Endothelial cell of umbilical vein (primary cell): ENCODE measurements around the gene TYW5. TPM values are rescaled to one million over a fixed set of nuclear protein-coding genes. Genes with fewer than 3 reads are reported as not detected.

Experiments used
- BruUV-seq: library from RNA; stranded (reverse); fragments of 400-500 nt; replicated peaks from 2 replicates; lab custom pipeline; 2021; lab: Mats Ljungman, UMichigan
- CTCF ChIA-PET: fragments of 300-600, 350-600 bp; sonication (Branson Sonifier 250); formaldehyde crosslinking; loops from one replicate; lab custom pipeline; 2021; ENCODE audit warnings: antibody characterized with exemption, inconsistent platforms; lab: Charles Lee
- POLR2A ChIA-PET: fragments of 300-600, 350-600 bp; sonication (Branson Sonifier 250); formaldehyde crosslinking; loops from one replicate; lab custom pipeline; 2021; ENCODE audit warnings: antibody characterized with exemption, inconsistent platforms; lab: Charles Lee
- DNase-seq: peaks from one replicate; pipeline ENCODE4 v3.0.0-alpha.2; 2011; ENCODE audit warnings: low read depth, low spot score
- FAIRE-seq: peaks from 2 replicates; lab custom pipeline; 2011; peaks lifted over from hg19 to GRCh38; lab: Jason Lieb, UNC
- H2AFZ ChIP-seq: 2 replicates; pipeline ENCODE4 v1.6.0; 2012; ENCODE audit warnings: low read depth, low read length, control low read depth, inconsistent platforms
- H3K27ac ChIP-seq: 2 replicates; pipeline ENCODE4 v1.5.1; 2011; ENCODE audit warnings: low read depth, mild to moderate bottlenecking, control low read depth, low read length, moderate library complexity; ENCODE audit not compliant: insufficient read depth
- H3K27me3 ChIP-seq, 2 experiments: 2 replicates each; pipeline versions ENCODE4 v1.6.0 to v1.6.1; 2011; ENCODE audit warnings: low read length in 2 of 2, mixed read lengths in 1 of 2; ENCODE audit not compliant: control insufficient read depth in 2 of 2, insufficient read depth in 2 of 2
- H3K36me3 ChIP-seq, 2 experiments: 2 replicates in 1 of 2; 3 replicates in 1 of 2; pipeline ENCODE4 v1.5.1; 2011; ENCODE audit warnings: low read length in 2 of 2, mild to moderate bottlenecking in 1 of 2, moderate library complexity in 1 of 2; ENCODE audit not compliant: control insufficient read depth in 2 of 2, insufficient read depth in 2 of 2; ENCODE audit errors: extremely low read depth in 1 of 2
- H3K4me1 ChIP-seq: 3 replicates; pipeline ENCODE4 v1.5.1; 2011; ENCODE audit warnings: mild to moderate bottlenecking, low read length; ENCODE audit not compliant: control insufficient read depth, insufficient read depth; ENCODE audit errors: extremely low read depth
- H3K4me2 ChIP-seq: 2 replicates; pipeline ENCODE4 v1.6.1; 2011; ENCODE audit warnings: low read length, control low read depth, mixed read lengths; ENCODE audit not compliant: insufficient read depth
- H3K4me3 ChIP-seq, 3 experiments: fragments of 200-600 bp in 1 of 3; sonication (generic), shearing (Covaris generic) in 1 of 3; replicated peaks in 1 of 3; 2 replicates each; pipeline ENCODE4 v1.5.1; 2011 to 2016; ENCODE audit warnings: control low read depth in 3 of 3, low read length in 3 of 3, mild to moderate bottlenecking in 2 of 3, inconsistent platforms in 1 of 3, low read depth in 1 of 3, moderate library complexity in 1 of 3; ENCODE audit not compliant: insufficient read depth in 1 of 3
- H3K79me2 ChIP-seq: 2 replicates; pipeline ENCODE4 v1.6.0; 2012; ENCODE audit warnings: low read length, inconsistent platforms; ENCODE audit not compliant: control insufficient read depth, insufficient read depth
- H3K9ac ChIP-seq: replicated peaks from 2 replicates; pipeline ENCODE3; 2011; ENCODE audit warnings: low read length, control low read depth; ENCODE audit not compliant: insufficient read depth; ENCODE audit errors: extremely low read depth
- H3K9me1 ChIP-seq: replicated peaks from 3 replicates; pipeline ENCODE4 v1.6.0; 2011; ENCODE audit warnings: mild to moderate bottlenecking, low read length; ENCODE audit not compliant: control insufficient read depth, insufficient read depth; ENCODE audit errors: extremely low read depth
- H3K9me3 ChIP-seq: replicated peaks from 2 replicates; pipeline ENCODE4 v1.5.1; 2012; ENCODE audit warnings: low read length, inconsistent platforms; ENCODE audit not compliant: control insufficient read depth, insufficient read depth
- H4K20me1 ChIP-seq: replicated peaks from 2 replicates; pipeline ENCODE3; 2011; ENCODE audit warnings: mild to moderate bottlenecking, low read length; ENCODE audit not compliant: control insufficient read depth, insufficient read depth; ENCODE audit errors: extremely low read depth
- EZH2 ChIP-seq: IDR thresholded peaks from 2 replicates; pipeline ENCODE4 v1.6.1; 2012; ENCODE audit warnings: borderline replicate concordance, low read depth, mild to moderate bottlenecking, moderate library complexity, low read length, inconsistent platforms; ENCODE audit not compliant: severe bottlenecking
- FOS ChIP-seq: IDR thresholded peaks from 2 replicates; pipeline ENCODE4 v1.6.1; 2011; ENCODE audit warnings: mild to moderate bottlenecking, low read length, moderate library complexity, borderline replicate concordance; ENCODE audit not compliant: insufficient read depth
- GATA2 ChIP-seq: IDR thresholded peaks from 2 replicates; pipeline ENCODE4 v1.7.0; 2011; ENCODE audit warnings: low read depth, mild to moderate bottlenecking, moderate library complexity, mixed read lengths, low read length; ENCODE audit not compliant: insufficient read length, insufficient read depth
- JUN ChIP-seq: IDR thresholded peaks from 2 replicates; pipeline ENCODE4 v1.6.1; 2011; ENCODE audit warnings: borderline replicate concordance, low read depth; ENCODE audit not compliant: insufficient read length, insufficient read depth
- MAX ChIP-seq: IDR thresholded peaks from 2 replicates; pipeline ENCODE4 v1.6.1; 2011; ENCODE audit not compliant: insufficient read depth, insufficient read length
- MYC ChIP-seq: IDR thresholded peaks from one replicate; pipeline ENCODE4 v1.6.1; 2011; ENCODE audit warnings: mild to moderate bottlenecking, low read depth, low read length
- POLR2A ChIP-seq: IDR thresholded peaks from 2 replicates; pipeline ENCODE4 v1.6.1; 2012; ENCODE audit warnings: low read depth, mild to moderate bottlenecking, control low read depth, low read length
- POLR2AphosphoS5 ChIP-seq: IDR thresholded peaks from 2 replicates; pipeline ENCODE4 v1.6.1; 2012; ENCODE audit warnings: low read depth, mild to moderate bottlenecking, control low read depth, low read length, moderate library complexity; ENCODE audit not compliant: insufficient read depth
- dilution Hi-C: fragments of 300-500 bp; cut with MboI; formaldehyde crosslinking; loops from one replicate; pipeline ENCODE4 v1.15.0; 2019; ENCODE audit warnings: low sequenced_read_pairs; ENCODE audit not compliant: extremely low pct_ligation_motif_present
- intact Hi-C: fragments of 100-400 bp; cut with micrococcal nuclease; formaldehyde crosslinking; loops from one replicate; pipeline ENCODE4 v1.10.0; 2022
- polyA plus RNA-seq, 4 experiments: library from polyadenylated mRNA; depleted of rRNA in 3 of 4; stranded (reverse) in 3 of 4; unstranded in 1 of 4; fragments of >200 nt; gene quantifications; 2 replicates each; pipeline versions ENCODE4 v1.2.1 to v1.2.3, GENCODE V29; 2011 to 2012; ENCODE audit warnings: missing spikeins in 1 of 4
- total RNA-seq: library from RNA; stranded (reverse); gene quantifications from 2 replicates; pipeline ENCODE4 v1.2.3, GENCODE V29; 2021
- TF ChIP-seq, protein P1 (sequence below), 2 donors: IDR thresholded peaks; 1 replicate in 1 of 2; 2 replicates in 1 of 2; pipeline ENCODE4 v1.5.1; 2011; ENCODE audit warnings: low read length in 2 of 2, mild to moderate bottlenecking in 2 of 2, moderate library complexity in 2 of 2, control low read depth in 1 of 2, inconsistent platforms in 1 of 2, low read depth in 1 of 2; ENCODE audit not compliant: insufficient read depth in 1 of 2; ENCODE audit errors: extremely low read depth in 1 of 2

The TYW5 gene
- total and polyA plus RNA-seq, 2 donors (not counting 3 experiments of a cell fraction or from before 2014, with no cell fraction given): 2.6 to 8.9 TPM

DNA sequence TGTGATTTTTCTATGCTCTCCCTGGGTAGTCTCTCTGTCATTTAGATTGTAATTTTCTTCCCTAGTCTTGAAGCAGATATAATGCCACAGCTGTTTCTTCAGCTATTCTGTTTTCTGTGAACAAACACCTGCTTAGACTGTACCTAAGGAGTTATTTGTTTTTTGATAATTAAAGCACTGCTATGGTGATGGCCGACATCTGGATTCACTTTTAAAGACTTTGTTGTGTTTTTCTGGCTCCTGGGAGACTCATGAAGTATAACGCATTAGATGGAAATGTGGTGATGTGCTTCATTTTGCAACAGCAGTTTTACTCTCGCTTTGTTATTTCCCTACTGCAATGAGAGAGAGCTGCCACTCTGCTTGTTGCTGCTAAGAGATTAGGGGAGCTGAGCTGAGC lies 59.9 kb downstream of the TYW5 start:
- Histone ChIP-seq H3K9me3 (no peaks in the 10 kb centered on the region), H3K4me3 (no peak overlapping the region), H4K20me1 (no peaks in the 10 kb centered on the region), H3K36me3 (no peaks in the 10 kb centered on the region), H3K4me2 (no peak overlapping the region), H2AFZ (no peak overlapping the region), H3K27ac (no peak overlapping the region), H3K9me1 (no peaks in the 10 kb centered on the region), H3K9ac (no peak overlapping the region), H3K27me3 (no peaks in the 10 kb centered on the region), H3K79me2 (no peaks in the 10 kb centered on the region), H3K4me1 (no peaks in the 10 kb centered on the region)
- ChIA-PET POLR2A (no interaction called here), CTCF (no interaction called here)
- no peak for FAIRE-seq
- dilution Hi-C loops: no loop called here
- intact Hi-C loops: no loop called here
- no TSS peak for BruUV-seq
- TF ChIP-seq JUN: no peak
- TF ChIP-seq POLR2A: no peak
- TF ChIP-seq GATA2: no peak
- no peak for TF ChIP-seq POLR2AphosphoS5
- TF ChIP-seq, protein P1, sequence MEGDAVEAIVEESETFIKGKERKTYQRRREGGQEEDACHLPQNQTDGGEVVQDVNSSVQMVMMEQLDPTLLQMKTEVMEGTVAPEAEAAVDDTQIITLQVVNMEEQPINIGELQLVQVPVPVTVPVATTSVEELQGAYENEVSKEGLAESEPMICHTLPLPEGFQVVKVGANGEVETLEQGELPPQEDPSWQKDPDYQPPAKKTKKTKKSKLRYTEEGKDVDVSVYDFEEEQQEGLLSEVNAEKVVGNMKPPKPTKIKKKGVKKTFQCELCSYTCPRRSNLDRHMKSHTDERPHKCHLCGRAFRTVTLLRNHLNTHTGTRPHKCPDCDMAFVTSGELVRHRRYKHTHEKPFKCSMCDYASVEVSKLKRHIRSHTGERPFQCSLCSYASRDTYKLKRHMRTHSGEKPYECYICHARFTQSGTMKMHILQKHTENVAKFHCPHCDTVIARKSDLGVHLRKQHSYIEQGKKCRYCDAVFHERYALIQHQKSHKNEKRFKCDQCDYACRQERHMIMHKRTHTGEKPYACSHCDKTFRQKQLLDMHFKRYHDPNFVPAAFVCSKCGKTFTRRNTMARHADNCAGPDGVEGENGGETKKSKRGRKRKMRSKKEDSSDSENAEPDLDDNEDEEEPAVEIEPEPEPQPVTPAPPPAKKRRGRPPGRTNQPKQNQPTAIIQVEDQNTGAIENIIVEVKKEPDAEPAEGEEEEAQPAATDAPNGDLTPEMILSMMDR (IDR thresholded peaks at IDR 0.05; ENCODE audit: extremely low read depth in 1 of 2, insufficient read depth in 1 of 2, low read depth in 1 of 2, low read length in 2 of 2): no peak
- TF ChIP-seq MYC: no peak
- no peak for TF ChIP-seq FOS
- TF ChIP-seq EZH2: no peak
- no peak for TF ChIP-seq MAX
- no peak for DNase-seq
